Measurements from ENCODE around the gene ERBB4.

Gene ERBB4

GRCh38 chr2:212428681-212429478, 109.7 kb downstream of the ERBB4 start:
- DNase-seq (ENCODE audit: low read depth in 3 of 3): no peak

GRCh38 chr2:212427638-212428037, 111.0 kb downstream of the ERBB4 start:
- no peak for DNase-seq (ENCODE audit: low read depth in 3 of 3)

- no peak for DNase-seq (ENCODE audit: low read depth in 3 of 3)
Measured at GRCh38 chr2:212426637-212427412, 111.8 kb downstream of the ERBB4 start.

- no peak for DNase-seq (ENCODE audit: low read depth in 3 of 3)
Measured at GRCh38 chr2:212424082-212424481, 114.5 kb downstream of the ERBB4 start.

GRCh38 chr2:212423089-212423488, 115.5 kb downstream of the ERBB4 start:
- no peak for DNase-seq (ENCODE audit: low read depth in 3 of 3)

GRCh38 chr2:212421556-212422334, 116.9 kb downstream of the ERBB4 start:
- no peak for DNase-seq (ENCODE audit: low read depth in 3 of 3)

- DNase-seq (ENCODE audit: low read depth in 3 of 3): no peak
Measured at GRCh38 chr2:212416086-212416485, 122.5 kb downstream of the ERBB4 start.

GRCh38 chr2:212414767-212415211, 123.8 kb downstream of the ERBB4 start:
- DNase-seq (ENCODE audit: low read depth in 3 of 3): no peak

- no peak for DNase-seq (ENCODE audit: low read depth in 3 of 3)
Measured at GRCh38 chr2:212409560-212409959, 129.0 kb downstream of the ERBB4 start.

- no peak for DNase-seq (ENCODE audit: low read depth in 3 of 3)
Measured at GRCh38 chr2:212408524-212408923, 130.1 kb downstream of the ERBB4 start.

GRCh38 chr2:212406716-212407115, 131.9 kb downstream of the ERBB4 start:
- DNase-seq (ENCODE audit: low read depth in 3 of 3): no peak

- DNase-seq (ENCODE audit: low read depth in 3 of 3): no peak
Measured at GRCh38 chr2:212402316-212402715, 136.3 kb downstream of the ERBB4 start.

GRCh38 chr2:212398316-212398715, 140.3 kb downstream of the ERBB4 start:
- DNase-seq (ENCODE audit: low read depth in 3 of 3): no peak

GRCh38 chr2:212392544-212392943, 146.1 kb downstream of the ERBB4 start:
- no peak for DNase-seq (ENCODE audit: low read depth in 3 of 3)

- DNase-seq (ENCODE audit: low read depth in 3 of 3): no peak
Measured at GRCh38 chr2:212392043-212392442, 146.6 kb downstream of the ERBB4 start.

- DNase-seq (ENCODE audit: low read depth in 3 of 3): no peak
Measured at GRCh38 chr2:212387146-212387545, 151.5 kb downstream of the ERBB4 start.

- no peak for DNase-seq (ENCODE audit: low read depth in 3 of 3)
Measured at GRCh38 chr2:212385241-212385640, 153.4 kb downstream of the ERBB4 start.

- no peak for DNase-seq (ENCODE audit: low read depth in 3 of 3)
Measured at GRCh38 chr2:212384027-212384426, 154.6 kb downstream of the ERBB4 start.

- DNase-seq (ENCODE audit: low read depth in 3 of 3): no peak
Measured at GRCh38 chr2:212381428-212382102, 157.0 kb downstream of the ERBB4 start.

- DNase-seq (ENCODE audit: low read depth in 3 of 3): no peak
Measured at GRCh38 chr2:212379103-212379502, 159.5 kb downstream of the ERBB4 start.

- no peak for DNase-seq (ENCODE audit: low read depth in 3 of 3)
Measured at GRCh38 chr2:212367431-212367830, 171.2 kb downstream of the ERBB4 start.

All from stimulated activated CD4-positive, alpha-beta T cell treated with anti-CD3 and anti-CD28 coated beads, TNF-alpha, amount 100 ng/mL, for 4 hours (primary cell).